Progenitor cell of endocrine pancreas (in vitro differentiated cells): ENCODE data around the gene FTSJ1. TPM values are rescaled to one million over a fixed set of nuclear protein-coding genes. Genes with fewer than 3 reads are reported as not detected.

Source experiments
- DNase-seq: peaks from one replicate; pipeline ENCODE4 v3.0.0; 2021; ENCODE audit warnings: low spot score; ENCODE audit not compliant: unreplicated experiment
- H3K27ac Mint-ChIP-seq: 2 replicates; pipeline ENCODE4 v1.8.0; 2021; ENCODE audit warnings: mild to moderate bottlenecking, moderate library complexity, mixed read lengths
- H3K27me3 Mint-ChIP-seq: 2 replicates; pipeline ENCODE4 v1.8.0; 2021; ENCODE audit warnings: mixed read lengths
- H3K36me3 Mint-ChIP-seq: 2 replicates; pipeline ENCODE4 v1.8.0; 2022; ENCODE audit warnings: mixed read lengths; ENCODE audit not compliant: insufficient read depth
- H3K4me1 Mint-ChIP-seq: 2 replicates; pipeline ENCODE4 v1.8.0; 2021; ENCODE audit warnings: low read depth, mixed read lengths
- H3K4me3 Mint-ChIP-seq: 2 replicates; pipeline ENCODE4 v1.8.0; 2021; ENCODE audit warnings: low read depth, mild to moderate bottlenecking, moderate library complexity, mixed read lengths
- H3K9me3 Mint-ChIP-seq: 2 replicates; pipeline ENCODE4 v1.8.0; 2021; ENCODE audit warnings: low read depth, mixed read lengths
- CTCF ChIP-seq: fragments of 200-600 bp; sonication (generic); IDR thresholded peaks from one replicate; pipeline ENCODE4 v1.5.0; 2021; ENCODE audit warnings: antibody characterized with exemption, mild to moderate bottlenecking; ENCODE audit not compliant: unreplicated experiment
- total RNA-seq: library from RNA; stranded (reverse); gene quantifications from 2 replicates; pipeline ENCODE4 v1.2.1, GENCODE V29; 2021

Gene FTSJ1
- total RNA-seq, 1 donor from 2014 or later, result 40.5 TPM

GRCh38 chrX:48472225-48472624 is 3.8 kb upstream of the FTSJ1 start:
- Mint-ChIP-seq H3K4me3 (no peak overlapping the region), H3K4me1 (peaks cover 22% of the 10 kb centered on the region), H3K36me3 (no peaks in the 10 kb centered on the region), H3K9me3 (peaks cover 18% of the 10 kb centered on the region), H3K27me3 (peaks cover 26% of the 10 kb centered on the region), H3K27ac (no peak overlapping the region)
- TF ChIP-seq CTCF, result no peak
- DNase-seq, result no peak

GRCh38 chrX:48472851-48473703 is 2.9 kb upstream of the FTSJ1 start:
- peaks cover 22% of the 10 kb centered on the region for H3K9me3 Mint-ChIP-seq
- no peak for DNase-seq
- H3K4me3 Mint-ChIP-seq, result no peak overlapping the region

DNA sequence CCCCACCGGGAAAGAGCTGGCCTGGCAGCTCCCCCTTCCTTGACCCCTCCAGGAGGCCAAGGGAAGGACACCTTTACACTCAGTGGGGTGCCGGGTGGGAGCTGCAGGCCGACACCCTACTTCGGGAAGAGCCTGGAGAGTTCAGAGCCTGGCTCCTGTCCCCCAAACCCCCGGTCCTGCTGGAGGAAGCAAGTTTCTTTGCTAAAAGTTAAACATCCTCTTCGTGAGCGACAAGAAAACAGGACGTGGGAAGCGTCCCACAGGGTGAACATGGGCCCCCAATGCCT is 2.4 kb upstream of the FTSJ1 start:
- Mint-ChIP-seq H3K36me3 (peaks cover 3% of the 10 kb centered on the region), H3K27ac (no peak overlapping the region), H3K4me3 (no peak overlapping the region), H3K27me3 (peaks cover 13% of the 10 kb centered on the region), H3K9me3 (peaks cover 27% of the 10 kb centered on the region), H3K4me1 (peaks cover 18% of the 10 kb centered on the region)
- no peak for TF ChIP-seq CTCF
- DNase-seq, result no peak

More at GRCh38 chrX:48472851-48473703, 2.9 kb upstream of the FTSJ1 start:
- peaks cover 18% of the 10 kb centered on the region for H3K27me3 Mint-ChIP-seq
- TF ChIP-seq CTCF, result no peak
- peak overlapping the region; percentile 86 for H3K27ac Mint-ChIP-seq
- peaks cover 20% of the 10 kb centered on the region for H3K4me1 Mint-ChIP-seq
- H3K36me3 Mint-ChIP-seq, result peaks cover 1% of the 10 kb centered on the region

- H3K9me3 Mint-ChIP-seq, result peaks cover 28% of the 10 kb centered on the region
- peak overlapping the region; percentile 63 for H3K27ac Mint-ChIP-seq
- peaks cover 18% of the 10 kb centered on the region for H3K4me1 Mint-ChIP-seq
- H3K36me3 Mint-ChIP-seq, result peaks cover 4% of the 10 kb centered on the region
- DNase-seq, result no peak
- peaks cover 8% of the 10 kb centered on the region for H3K27me3 Mint-ChIP-seq
- H3K4me3 Mint-ChIP-seq, result peak overlapping the region; percentile 51
- peak; percentile 10 for TF ChIP-seq CTCF
Observed at GRCh38 chrX:48474127-48474526, 1.9 kb upstream of the FTSJ1 start.

DNA sequence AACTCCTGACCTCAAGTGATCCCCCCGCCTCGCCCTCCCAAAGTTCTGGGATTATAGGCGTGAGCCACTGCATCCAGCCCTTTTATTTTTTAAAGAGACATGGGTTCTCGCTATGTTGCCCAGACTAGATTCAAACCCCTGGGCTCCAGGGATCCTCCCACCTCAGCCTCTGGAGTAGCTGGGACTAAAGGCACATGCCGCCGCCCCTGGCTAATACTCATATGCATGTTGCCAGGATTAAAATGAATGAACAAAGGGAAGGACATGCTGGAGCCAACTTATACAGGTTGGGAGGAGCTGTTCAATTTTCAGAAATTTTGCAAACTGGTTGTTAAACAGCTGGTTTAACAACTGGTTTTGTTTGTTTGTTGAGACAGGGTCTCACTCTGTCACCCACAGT is 1.4 kb upstream of the FTSJ1 start:
- Mint-ChIP-seq H3K27me3 (peaks cover 4% of the 10 kb centered on the region), H3K9me3 (peaks cover 27% of the 10 kb centered on the region), H3K4me1 (peaks cover 19% of the 10 kb centered on the region), H3K4me3 (peak overlapping the region; percentile 91), H3K27ac (peak overlapping the region; percentile 25), H3K36me3 (peaks cover 5% of the 10 kb centered on the region)
- no peak for DNase-seq
- no peak for TF ChIP-seq CTCF
